Measurements from ENCODE around the gene RAB25. TPM values are rescaled to one million over a fixed set of nuclear protein-coding genes. Genes with fewer than 3 reads are reported as not detected.
A peak's percentile ranks its signal among the peaks of the same experiment; 100 is the strongest.

RAB25 gene
- total RNA-seq, 1 experiment from 2014 or later, result not detected

- H3K4me1 ChIP-seq (ENCODE audit: control insufficient read depth, insufficient read depth, low read length), result peaks cover 31% of the 10 kb centered on the region
- in situ Hi-C loops (cut with HindIII; ENCODE audit: low pct_unique_long_range_greater_than_20kb, low sequenced_read_pairs), result no loop called here
- no peaks in the 10 kb centered on the region for H3K9me3 ChIP-seq (ENCODE audit: control insufficient read depth, insufficient read depth, low read depth, low read length)
- no peak overlapping the region for H3K27ac ChIP-seq (ENCODE audit: low read length)
- no peak for TF ChIP-seq CTCF (IDR thresholded peaks at IDR 0.05)
- TF ChIP-seq SIN3A (IDR thresholded peaks at IDR 0.05; ENCODE audit: borderline replicate concordance, insufficient read depth, low read depth, low read length), result no peak
- TF ChIP-seq TCF7L2 (IDR thresholded peaks at IDR 0.05; ENCODE audit: low read depth, low read length), result no peak
- no peak for TF ChIP-seq POLR2AphosphoS5 (IDR thresholded peaks at IDR 0.05; ENCODE audit: low read depth, low read length)
- TF ChIP-seq REST (IDR thresholded peaks at IDR 0.05; ENCODE audit: insufficient read depth in 1 of 2, low read depth in 2 of 2, low read length in 1 of 2), result no peak
- BruUV-seq (replicated peaks), result no TSS peak
- no peaks in the 10 kb centered on the region for H3K27me3 ChIP-seq (ENCODE audit: control insufficient read depth, insufficient read depth, low read length)
- ChIA-PET POLR2A (no interaction called here), CTCF (interaction anchor here (0.6 to 1.2 kb wide), 5 partner anchors 22 to 53 kb away, joined by 3 to 6 read pairs (median 4); no protein-coding TSS in a partner anchor)
- intact Hi-C loops (cut with micrococcal nuclease; ENCODE audit: unreplicated experiment), result loop anchor here (5.0 kb wide), 1 partner anchor 113 kb away; the partner anchor contains the start of gene PMF1
- H3K4me3 ChIP-seq (ENCODE audit: low read depth in 2 of 2, low read length in 2 of 2), result no peak overlapping the region
- ATAC-seq (no peak), DNase-seq (ENCODE audit: low read depth, low spot score) (no peak)
- no peaks in the 10 kb centered on the region for H3K36me3 ChIP-seq (ENCODE audit: control insufficient read depth, insufficient read depth, low read length)
Measured at GRCh38 chr1:156099282-156099681, 38.3 kb downstream of the RAB25 start.

DNA sequence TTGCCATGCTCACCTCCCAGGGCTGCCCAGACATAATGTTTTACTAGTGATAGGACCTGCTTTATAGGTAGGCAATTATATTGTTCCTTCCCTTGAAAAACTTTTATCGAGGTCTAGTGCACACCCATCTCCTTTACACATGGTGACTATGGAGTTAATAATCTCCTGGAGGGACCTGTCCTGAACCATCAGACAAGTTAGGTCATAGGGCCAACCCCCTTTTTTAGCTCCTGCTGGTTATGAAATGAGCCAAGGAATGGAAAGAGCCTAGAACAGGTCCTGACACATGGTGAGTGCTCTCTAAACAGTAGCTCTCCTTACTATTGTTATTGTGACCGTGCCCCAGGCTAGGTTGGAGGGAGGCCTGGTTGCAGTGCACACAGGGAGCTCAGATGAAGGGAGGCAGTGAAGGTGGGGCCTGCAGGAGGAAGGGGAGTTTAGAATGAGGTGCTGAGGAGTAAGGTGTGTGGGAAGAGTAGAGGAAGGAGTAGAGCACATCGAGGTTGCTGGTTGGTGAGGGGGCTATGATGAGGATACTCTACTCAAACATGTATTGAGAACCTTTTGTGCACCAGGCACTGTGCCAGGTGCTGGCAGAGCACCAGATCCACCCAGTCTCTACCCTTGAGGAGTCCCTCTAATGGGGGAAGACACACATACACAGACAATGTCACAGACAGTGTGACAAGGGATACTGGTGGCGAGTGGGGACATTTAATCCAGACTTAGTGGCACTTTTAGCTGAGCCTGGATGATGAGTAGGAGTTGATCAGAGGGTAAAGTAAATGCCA lies 39.4 kb downstream of the RAB25 start:
- in situ Hi-C loops (cut with HindIII; ENCODE audit: low pct_unique_long_range_greater_than_20kb, low sequenced_read_pairs), result no loop called here
- no peaks in the 10 kb centered on the region for H3K9me3 ChIP-seq (ENCODE audit: control insufficient read depth, insufficient read depth, low read depth, low read length)
- no peak overlapping the region for H3K4me3 ChIP-seq (ENCODE audit: low read depth in 2 of 2, low read length in 2 of 2)
- no peak for ATAC-seq
- intact Hi-C loops (cut with micrococcal nuclease; ENCODE audit: unreplicated experiment), result no loop called here
- no peaks in the 10 kb centered on the region for H3K36me3 ChIP-seq (ENCODE audit: control insufficient read depth, insufficient read depth, low read length)
- TF ChIP-seq SIN3A (IDR thresholded peaks at IDR 0.05; ENCODE audit: borderline replicate concordance, insufficient read depth, low read depth, low read length) (no peak), REST (IDR thresholded peaks at IDR 0.05; ENCODE audit: insufficient read depth in 1 of 2, low read depth in 2 of 2, low read length in 1 of 2) (no peak), POLR2AphosphoS5 (IDR thresholded peaks at IDR 0.05; ENCODE audit: low read depth, low read length) (no peak), TCF7L2 (IDR thresholded peaks at IDR 0.05; ENCODE audit: low read depth, low read length) (no peak), CTCF (IDR thresholded peaks at IDR 0.05) (no peak)
- H3K27me3 ChIP-seq (ENCODE audit: control insufficient read depth, insufficient read depth, low read length), result no peaks in the 10 kb centered on the region
- H3K27ac ChIP-seq (ENCODE audit: low read length), result peak overlapping the region; percentile 26; the same call in 1 of the 2 replicates
- CTCF ChIA-PET, result interaction anchor here (1.2 kb wide), 2 partner anchors 30 to 45 kb away, joined by 3 to 6 read pairs; no protein-coding TSS in a partner anchor
- H3K4me1 ChIP-seq (ENCODE audit: control insufficient read depth, insufficient read depth, low read length), result peaks cover 43% of the 10 kb centered on the region
- POLR2A ChIA-PET, result interaction anchor here (0.6 to 1.1 kb wide), 2 partner anchors 13 to 94 kb away, joined by 3 read pairs; no protein-coding TSS in a partner anchor
- no peak for DNase-seq (ENCODE audit: low read depth, low spot score)
- BruUV-seq (replicated peaks), result no TSS peak
